Amygdala (tissue), 56 donors: Measurements from ENCODE around the gene ANAPC2.
A peak's percentile ranks its signal among the peaks of the same experiment; 100 is the strongest.

Source experiments
- DNase-seq, 56 donors: peaks; one replicate each; lab custom pipeline; 2025; lab: John Stamatoyannopoulos, UW

The ANAPC2 gene

DNA sequence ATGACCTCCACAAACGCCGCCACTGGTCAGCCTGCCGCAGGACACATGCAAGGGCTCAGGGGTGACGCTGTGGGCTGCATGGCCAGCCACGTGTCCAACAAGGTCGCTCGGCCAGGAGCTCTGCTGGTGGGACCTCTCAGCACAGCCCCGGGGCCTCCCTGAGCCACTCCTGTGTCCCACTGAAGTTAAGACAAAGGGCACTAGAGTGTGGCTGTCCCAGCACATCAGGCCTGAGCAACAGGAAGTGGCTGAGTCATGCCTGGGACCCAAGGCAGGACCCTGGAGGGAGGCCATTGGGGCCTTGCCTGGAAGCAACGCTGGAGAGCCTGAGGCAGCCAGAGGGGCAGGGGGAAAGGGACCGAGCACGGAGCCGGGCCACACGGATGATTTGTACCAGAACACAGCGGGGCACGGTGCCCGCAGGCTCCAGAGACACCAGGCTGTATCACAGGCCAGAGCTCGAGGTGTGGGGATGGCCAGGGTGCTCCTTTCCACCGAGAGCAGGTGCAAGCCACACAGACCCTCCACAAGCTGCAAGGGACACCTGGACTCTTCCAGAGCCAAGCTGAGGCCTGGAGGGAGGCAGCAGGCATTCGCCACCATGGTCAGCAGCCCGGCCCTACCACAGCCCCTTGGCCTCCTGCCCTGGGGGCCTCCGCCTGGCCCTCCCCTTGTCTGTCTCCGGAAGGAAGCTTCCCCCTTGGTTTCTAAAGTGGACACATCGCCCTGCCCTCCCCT is 10.0 kb downstream of the ANAPC2 start:
- DNase-seq, result no peak

DNA sequence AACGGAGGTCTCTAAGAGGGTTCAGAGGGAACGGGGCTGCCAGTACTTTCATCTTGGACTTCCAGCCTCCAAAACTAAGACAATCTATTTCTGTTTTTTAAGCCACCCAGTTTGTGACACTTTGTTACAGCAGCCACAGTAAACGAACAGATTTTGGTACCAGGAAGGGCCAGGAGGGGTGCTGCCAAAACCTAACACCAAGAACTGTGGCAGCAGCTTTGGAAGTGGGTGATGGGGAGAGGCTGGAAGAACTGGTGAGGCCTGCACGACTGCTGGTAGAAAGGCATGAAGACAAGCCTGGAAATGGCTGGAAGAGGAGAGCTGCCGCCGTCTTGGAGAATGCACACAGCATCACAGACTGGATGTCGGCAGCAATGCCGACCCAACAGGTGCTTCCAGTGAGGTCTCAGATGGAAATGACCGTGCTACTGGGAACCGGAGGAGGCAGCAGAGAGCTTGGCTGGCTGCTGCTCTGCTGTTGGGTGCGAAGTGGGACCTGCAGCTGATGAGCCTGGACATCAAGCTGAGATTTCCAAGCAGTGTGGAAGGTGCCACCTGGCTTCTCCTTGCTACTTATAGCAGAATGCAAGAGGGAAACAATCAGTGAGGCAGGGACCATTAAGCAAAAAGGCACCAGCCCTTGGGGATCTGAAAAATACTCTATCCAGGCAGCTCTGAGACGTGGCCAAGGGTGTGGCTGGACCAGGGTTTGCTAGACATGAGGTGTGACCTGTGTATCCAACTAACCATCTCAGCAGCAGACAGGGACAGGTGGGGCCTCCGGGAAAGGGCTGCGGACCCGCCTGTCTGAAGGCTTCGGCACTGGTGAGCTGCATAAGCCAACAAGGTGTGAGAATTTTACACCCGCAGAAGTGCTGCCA is 11.8 kb downstream of the ANAPC2 start:
- peak in 8 of 56 donors; percentile 8 to 36 (median 22) for DNase-seq

DNA sequence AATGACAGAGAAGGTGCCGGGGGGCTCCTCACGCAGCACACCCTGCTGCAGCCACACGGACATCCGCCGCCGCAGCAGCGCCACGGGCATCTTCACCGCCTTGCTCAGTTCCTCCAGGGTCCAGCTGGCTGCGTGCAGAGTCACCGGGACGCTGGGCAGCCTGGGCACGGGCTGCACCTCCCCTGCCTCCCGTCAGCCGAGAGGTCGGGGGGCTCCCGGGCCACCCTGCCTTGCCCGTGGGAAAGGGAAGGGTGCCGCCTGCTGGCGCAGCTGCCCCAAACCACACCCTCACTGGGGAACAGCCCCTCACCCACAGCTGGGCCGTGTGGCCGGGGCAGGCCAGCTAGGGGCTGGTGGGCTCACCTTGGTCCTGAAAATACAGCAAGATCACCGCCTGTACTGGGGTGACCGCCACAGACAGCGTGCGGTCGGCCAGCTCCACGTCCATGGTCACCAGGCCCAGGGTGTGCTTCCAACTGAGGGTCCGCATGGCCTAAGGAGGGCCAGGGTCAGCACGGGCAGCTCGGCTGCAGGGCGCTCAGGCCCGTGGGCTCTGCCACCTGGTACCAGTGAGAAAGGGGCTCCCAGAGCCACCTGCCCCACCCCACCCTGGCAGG is 12.9 kb downstream of the ANAPC2 start:
- no peak for DNase-seq

DNA sequence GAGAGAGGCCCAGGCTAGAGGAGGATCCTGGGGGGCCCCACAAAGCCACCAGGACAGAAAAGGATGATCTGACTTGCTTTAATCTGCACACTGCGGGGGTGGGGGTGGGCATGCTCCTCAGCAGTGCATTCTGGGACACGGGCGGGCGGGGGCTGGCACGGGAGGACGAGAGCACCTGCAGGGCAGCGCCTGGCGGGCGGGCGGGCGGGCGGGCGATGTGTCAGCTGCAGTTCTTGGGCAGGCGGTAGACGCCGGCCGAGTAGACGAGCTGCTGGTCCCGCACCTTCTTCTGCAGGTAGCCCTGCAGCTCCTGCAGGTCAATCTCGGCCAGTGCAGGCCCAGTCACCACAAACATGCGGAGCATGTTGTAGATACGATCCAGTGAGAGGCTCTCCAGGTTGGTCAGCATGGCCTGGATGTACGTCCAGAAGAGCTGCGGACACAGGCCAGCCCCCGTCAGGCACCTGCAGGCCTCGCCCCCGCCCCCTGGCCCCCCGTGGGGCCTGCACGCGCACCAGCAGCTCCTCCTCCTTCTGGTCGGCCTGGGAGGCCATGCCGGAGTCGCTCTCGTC is 13.6 kb downstream of the ANAPC2 start:
- no peak for DNase-seq

DNA sequence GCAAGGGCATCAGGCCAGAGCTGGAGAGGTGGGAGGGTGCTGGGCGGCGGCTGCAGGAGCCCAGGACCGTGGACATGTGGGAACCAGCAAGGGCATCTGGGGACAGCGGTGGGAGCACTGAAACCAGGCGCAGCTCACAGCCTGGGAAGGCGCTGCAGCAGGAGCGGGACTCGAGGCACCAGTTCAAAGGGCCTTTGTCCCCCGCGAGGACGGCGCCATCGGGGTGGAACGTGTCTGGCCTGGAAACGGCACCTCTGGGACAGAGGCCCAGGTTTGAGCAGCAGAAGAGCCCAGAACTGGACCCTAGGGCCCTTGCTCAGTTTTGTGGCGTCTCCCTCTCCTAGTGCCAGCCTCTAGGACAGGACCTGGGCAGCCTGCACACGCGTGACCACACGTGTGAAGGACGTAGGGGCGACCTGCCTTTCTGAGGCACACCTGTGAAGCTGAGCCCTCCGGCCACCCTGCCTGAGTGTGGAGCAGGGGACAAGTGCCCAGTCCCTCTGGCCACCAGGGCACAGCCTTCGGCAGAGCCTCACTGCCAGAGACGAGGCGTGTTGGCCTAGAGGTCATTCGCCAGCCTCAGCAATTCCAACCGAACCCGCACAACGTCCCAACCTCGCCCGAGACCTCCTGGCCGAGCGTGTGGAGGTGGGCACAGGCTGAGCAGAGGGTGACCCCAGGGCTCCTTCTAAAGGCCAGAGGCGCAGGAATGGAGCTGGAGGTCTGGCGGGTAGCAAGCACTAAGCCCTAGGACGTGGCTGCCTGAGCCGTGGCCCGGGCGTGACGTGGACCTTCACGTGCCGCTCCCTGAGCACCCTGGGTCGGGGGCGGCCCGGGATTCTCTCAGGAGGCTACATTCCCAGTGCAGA is 14.3 kb downstream of the ANAPC2 start:
- DNase-seq, result peak in 5 of 56 donors; percentile 25 to 45 (median 34)

DNA sequence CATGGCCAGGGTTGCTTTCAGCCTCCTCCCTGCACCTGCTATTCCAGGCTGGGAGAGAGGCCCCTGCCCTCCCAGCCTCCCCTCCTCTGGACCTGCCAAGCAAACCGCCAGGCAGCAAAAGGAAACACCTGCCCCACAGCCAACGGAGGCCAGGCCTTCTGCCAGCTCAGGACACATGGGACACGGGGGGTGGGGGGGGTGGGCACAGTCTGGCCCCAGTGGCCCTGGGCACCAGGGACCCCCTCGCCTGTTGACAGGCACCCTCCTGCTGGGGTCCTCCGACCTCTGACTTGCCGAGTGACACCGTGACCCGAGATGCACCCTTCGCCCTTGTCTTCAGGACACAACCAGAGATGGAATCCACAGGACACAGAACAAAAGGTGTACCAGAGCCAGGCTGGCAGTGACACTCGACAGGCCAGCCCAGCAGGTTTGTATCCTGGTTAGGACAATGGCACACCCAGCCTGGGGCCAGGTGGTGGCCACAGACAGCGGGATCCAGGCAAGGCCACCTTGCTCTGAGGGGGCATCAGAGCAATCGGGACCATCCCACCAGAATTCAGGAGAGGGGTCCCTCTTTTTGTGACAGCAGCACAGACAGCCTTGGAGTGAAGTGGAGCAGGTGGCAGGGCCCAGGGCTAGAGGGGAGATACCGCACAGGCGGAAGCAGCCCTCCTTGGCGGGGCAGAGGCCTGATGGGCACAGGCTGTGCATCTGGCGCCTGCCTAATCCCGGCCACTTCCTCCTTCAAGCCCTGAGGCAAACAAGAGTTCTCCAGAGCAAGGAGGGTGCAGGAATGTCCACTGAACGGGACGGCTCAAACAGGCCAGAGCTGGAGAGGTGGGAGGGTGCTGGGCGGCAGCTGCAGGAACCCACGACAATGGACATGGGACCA is 15.2 kb downstream of the ANAPC2 start:
- DNase-seq, result no peak

DNA sequence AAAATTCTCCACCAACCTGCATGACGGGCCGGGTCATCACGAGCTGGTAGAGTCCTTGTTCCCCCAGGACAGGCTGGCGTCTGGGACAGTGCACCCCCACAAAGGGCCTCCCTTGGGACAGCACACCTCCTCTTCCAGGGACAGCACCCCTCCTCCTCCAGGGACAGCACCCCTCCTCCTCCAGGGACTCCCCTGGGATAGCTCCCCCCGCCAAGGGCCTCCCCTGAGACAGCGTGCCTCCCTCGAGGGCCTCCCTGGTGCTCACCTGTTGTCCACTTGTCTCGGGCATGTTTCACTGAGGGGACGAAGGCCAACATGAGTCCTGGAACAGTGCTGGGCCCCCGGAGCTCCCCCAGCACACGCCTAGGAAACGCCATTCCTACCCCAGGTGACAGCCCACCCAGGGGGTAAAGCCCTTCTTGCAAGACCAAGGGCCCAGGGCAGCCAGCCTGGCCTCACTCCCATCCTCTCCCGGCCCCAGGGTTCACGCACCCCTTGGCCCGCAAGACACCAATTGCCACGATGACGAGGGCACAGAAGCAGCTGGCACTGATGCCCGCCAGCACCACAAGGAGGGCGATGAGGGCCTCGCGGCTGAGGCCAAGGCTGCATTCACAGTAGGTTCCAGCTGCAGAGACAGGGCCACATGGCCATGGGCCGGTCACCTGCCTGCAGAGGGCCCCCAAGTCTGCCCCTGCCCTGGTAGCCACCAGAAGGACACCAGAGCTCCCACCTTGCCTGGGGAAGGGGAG is 17.0 kb downstream of the ANAPC2 start:
- DNase-seq, result no peak

DNA sequence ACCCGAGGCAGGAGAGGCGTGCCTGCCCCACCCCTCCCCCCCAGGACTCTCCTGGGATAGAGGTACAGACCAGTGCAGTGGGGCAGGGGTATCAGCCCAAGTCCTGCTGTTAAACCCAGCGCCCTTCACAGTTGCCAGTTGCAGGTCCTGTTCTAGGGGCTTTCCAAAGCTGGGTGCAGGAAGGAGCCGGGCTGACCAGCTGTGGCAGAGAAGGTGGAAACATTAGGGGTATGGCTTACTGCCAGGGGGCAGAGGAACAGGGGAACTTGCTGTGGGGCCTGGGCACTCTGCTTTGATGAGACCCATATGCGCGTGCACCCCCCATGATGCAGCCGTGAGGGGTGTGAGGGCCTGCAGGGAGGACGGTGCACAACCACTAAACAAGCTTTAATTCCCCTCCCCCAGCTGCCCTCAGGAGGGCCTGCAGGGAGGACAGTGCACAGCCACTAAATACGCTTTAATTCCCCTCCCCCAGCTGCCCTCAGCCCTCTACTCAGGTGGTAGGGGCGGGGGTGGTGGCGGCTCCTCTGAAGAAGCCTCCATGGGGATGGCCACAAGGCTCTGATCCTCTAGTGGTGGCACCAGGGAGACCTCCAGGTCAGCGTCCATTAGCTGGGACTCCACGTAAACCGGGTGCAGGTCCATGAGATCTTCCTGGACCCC is 17.7 kb downstream of the ANAPC2 start:
- DNase-seq, result no peak

DNA sequence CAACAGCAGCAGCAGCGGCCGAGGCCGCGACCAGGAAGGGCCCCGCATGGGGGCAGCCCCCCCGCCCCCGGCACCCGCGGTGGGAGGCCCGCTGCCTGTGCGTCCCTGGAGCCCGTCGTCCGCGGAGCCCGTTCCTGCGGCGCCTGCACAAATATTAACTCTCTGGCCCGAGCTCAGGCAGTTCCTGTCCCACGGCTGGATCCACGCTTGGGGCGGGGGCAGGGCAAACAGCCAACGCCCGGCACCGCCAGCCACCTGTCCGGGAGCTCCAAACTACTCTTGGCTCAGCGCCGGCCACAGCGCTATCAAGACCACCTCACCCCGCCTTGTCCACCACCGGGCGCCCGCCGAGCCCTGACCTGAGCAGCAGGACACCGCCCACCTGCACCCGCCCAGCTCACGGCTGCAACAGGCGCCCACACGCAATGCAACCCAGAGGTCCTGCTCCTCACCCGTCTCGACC is 18.4 kb downstream of the ANAPC2 start, which contains the start of gene LRRC26:
Gene LRRC26, minus strand, starts transcription at position 156 of the 463 bp plus-strand sequence. Its CDS starts 108 bp downstream, at position 48.
- DNase-seq, result no peak

DNA sequence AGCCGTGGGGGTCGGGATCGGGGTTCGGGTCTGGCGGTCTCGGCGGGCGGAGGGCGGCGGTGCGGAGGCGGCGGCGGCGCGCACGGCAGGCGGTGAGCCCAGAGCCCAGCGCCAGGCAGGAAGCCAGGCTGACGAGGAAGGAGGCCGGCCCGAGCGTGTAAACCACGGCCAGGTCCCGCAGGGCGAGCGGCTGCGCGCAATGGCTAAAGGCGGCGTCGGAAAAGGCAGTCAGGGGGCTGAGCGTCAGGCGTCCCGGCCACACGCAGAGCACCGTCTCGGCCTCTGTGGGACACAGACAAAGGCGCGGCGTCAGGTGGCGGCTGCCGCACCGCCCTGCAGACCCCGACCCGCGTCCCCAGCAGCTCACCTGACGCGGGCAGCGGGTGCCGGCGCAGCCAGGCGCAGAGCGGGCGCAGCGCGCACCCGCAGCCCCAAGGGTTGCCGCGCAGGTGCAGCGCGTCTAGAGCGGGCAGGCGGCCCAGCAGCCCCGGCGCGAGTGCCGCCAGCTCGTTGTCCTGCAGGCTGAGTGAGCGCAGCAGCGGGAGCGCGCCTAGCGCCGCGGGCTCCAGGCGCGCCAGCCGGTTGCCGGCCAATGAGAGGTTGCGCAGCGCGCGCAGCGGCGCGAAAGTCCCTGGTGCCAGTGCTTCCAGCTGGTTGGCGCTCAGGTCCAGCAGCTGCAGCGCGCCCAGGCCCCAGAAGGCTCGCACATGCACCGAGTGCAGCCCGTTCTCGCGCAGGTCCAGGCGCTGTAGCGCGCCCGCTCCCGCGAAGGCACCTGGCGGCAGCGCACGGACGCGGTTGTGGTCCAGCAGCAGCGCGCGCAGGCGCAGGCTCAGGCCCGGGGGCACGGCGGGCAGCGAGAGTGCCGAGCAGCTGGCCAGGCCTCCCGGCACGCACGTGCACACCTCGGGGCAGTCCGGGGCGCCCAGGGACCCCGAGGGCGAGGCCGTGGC is 19.2 kb downstream of the ANAPC2 start:
- peak in 19 of 56 donors; percentile 14 to 55 (median 42) for DNase-seq

DNA sequence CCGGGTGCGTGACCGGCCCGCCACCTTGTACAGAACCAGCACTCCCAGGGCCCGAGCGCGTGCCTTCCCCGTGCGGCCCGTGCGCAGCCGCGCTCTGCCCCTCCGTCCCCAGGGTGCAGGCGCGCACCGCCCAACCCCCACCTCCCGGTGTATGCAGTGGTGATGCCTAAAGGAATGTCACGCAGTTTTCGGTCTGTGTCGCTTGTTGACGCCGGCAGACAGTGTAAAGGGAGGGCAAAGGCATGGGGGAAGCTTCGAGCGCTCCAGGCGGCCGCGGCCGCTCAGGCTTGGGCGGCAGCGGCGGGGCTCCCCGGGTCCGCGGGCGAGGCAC is 19.8 kb downstream of the ANAPC2 start:
- DNase-seq, result peak in 5 of 56 donors; percentile 25 to 52 (median 36)

DNA sequence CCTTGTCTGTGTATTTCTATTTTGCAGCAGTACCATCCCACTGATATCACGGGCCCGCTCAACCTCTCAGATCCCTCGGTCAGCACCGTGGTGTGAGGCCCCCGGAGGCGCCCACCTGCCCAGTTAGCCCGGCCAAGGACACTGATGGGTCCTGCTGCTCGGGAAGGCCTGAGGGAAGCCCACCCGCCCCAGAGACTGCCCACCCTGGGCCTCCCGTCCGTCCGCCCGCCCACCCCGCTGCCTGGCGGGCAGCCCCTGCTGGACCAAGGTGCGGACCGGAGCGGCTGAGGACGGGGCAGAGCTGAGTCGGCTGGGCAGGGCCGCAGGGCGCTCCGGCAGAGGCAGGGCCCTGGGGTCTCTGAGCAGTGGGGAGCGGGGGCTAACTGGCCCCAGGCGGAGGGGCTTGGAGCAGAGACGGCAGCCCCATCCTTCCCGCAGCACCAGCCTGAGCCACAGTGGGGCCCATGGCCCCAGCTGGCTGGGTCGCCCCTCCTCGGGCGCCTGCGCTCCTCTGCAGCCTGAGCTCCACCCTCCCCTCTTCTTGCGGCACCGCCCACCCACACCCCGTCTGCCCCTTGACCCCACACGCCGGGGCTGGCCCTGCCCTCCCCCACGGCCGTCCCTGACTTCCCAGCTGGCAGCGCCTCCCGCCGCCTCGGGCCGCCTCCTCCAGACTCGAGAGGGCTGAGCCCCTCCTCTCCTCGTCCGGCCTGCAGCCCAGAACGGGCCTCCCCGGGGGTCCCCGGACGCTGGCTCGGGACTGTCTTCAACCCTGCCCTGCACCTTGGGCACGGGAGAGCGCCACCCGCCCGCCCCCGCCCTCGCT is 20.4 kb downstream of the ANAPC2 start:
- peak in 3 of 56 donors; percentile 42 to 52 (median 50) for DNase-seq

DNA sequence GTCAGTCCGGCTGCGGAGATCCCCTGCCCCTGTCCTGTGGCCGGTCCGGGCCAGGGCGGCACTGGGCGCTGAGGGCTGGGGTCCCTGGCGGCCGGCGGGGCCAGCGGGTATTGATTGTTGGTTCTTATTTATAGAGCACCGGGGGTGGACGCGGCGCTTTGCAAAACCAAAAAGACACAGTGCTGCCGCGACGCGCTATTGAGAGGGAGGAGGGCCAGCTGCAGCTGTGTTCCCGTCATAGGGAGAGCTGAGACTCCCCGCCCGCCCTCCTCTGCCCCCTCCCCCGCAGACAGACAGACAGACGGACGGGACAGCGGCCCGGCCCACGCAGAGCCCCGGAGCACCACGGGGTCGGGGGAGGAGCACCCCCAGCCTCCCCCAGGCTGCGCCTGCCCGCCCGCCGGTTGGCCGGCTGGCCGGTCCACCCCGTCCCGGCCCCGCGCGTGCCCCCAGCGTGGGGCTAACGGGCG is 21.0 kb downstream of the ANAPC2 start:
- DNase-seq, result peak in 14 of 56 donors; percentile 14 to 54 (median 29)

DNA sequence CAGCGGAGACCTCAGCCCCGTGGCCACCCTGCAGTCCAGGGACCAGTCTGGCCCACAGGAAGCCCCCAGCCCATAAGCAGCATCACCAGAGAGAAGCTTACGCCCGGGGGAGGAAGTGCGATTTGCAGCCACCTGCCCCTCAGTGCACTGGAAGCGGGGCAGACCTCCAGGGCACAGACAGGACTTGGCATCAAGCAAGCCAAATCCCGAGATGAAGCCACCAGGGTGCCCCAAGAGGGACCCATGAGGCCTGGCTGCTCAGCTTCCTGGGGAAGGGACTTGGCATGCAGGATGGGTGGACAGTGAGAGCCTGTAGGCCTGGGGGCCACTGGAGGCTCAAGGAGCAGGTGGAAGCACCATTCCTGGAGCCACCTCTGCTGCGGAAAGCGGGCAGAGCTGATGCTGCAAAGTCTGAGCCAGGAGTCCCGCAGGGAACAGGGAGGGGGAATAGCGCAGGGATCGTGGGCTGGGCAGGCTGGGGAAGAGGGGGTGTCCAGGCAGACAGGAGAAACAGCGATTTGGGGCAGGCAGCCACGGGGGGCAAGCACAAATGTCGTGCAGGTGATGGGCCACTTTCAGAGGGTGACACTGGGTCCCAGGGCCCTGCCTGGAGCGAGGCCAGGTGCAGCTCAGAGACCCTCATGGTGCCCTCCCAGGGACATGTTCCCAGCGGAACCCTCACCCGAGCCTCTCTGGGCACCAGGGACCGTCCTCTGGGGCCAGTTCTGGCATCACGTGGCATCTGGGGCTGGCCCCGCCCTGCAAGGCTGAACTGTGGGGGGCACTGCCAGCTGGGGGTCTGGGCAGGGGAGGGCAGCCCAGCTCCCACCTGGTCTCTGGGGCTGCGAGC is 21.8 kb downstream of the ANAPC2 start:
- DNase-seq, result peak in 5 of 56 donors; percentile 16 to 49 (median 30)
